ENCODE data around the gene ELMO2. TPM values are rescaled to one million over a fixed set of nuclear protein-coding genes. Genes with fewer than 3 reads are reported as not detected.

Gene ELMO2
- total RNA-seq, 1 donor from 2014 or later: 79.6 TPM

DNA sequence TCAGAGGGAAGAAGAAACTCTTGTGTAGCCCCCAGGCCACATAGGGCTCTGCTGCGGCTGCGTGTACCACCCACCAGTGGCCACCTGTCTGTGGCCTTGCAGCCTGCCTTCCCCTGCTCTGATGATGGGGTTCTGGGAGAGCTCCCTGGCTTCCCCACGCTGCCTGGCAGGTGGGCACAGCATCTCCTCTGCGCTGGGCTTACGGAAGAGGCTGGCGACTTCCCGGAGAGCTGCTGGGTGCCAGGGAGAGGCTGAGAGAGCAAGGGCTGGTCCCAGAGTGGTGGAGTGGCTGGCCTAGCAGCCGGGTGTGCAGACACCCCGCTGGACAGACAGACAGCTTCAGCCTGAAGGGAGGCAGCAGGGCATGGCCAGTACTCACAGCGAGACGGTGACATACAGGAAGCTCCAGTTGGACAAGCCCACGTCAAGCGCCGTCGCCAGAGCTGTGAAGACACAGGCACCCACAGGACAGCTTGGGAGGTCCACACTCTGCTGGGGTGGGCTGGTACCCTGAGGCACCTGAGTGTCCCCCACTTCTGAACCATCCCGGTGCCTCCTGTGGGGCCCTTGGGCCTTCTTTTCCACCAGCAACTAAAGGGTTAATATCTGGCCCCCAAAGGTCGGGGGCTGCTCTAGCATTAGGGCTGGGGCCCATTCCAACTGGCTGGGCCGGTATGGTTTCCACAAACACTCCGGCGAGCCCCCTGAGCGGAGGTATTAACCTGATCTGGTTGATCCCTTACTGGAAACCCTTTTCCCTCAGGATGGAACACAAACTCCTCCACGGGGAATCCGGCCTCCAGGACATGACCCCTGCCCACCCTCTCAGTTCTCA lies 50.0 kb downstream of the ELMO2 start:
- Mint-ChIP-seq H3K27me3 (no peaks in the 10 kb centered on the region), H3K36me3 (ENCODE audit: insufficient read depth) (peaks cover 4% of the 10 kb centered on the region), H3K4me1 (ENCODE audit: low read depth) (no peaks in the 10 kb centered on the region), H3K9me3 (ENCODE audit: low read depth) (no peaks in the 10 kb centered on the region), H3K27ac (peak overlapping the region; percentile 71), H3K4me3 (ENCODE audit: low read depth) (no peak overlapping the region)
- DNase-seq (ENCODE audit: low spot score, unreplicated experiment): no peak
- TF ChIP-seq, protein P1, sequence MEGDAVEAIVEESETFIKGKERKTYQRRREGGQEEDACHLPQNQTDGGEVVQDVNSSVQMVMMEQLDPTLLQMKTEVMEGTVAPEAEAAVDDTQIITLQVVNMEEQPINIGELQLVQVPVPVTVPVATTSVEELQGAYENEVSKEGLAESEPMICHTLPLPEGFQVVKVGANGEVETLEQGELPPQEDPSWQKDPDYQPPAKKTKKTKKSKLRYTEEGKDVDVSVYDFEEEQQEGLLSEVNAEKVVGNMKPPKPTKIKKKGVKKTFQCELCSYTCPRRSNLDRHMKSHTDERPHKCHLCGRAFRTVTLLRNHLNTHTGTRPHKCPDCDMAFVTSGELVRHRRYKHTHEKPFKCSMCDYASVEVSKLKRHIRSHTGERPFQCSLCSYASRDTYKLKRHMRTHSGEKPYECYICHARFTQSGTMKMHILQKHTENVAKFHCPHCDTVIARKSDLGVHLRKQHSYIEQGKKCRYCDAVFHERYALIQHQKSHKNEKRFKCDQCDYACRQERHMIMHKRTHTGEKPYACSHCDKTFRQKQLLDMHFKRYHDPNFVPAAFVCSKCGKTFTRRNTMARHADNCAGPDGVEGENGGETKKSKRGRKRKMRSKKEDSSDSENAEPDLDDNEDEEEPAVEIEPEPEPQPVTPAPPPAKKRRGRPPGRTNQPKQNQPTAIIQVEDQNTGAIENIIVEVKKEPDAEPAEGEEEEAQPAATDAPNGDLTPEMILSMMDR (IDR thresholded peaks at IDR 0.05; ENCODE audit: unreplicated experiment): no peak

DNA sequence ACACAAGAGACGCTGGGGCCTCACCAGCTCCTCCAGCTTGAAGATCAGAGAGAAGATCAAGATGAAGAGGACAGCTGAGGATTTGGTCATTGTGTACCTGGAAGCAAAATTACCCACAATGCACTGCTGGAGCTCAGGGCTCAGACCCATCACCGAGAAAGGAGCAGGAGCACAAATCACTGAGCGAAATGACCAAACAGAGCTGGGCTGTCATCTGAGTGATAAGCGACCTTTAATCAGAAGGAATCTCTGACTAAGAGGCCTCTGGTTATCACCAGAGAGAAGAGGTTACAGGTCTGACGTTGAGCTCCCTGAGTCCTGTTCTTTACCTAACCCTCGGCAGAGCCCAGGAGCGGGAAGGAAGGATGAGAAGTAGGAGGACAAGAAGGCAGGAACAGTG lies 50.6 kb downstream of the ELMO2 start:
- no peaks in the 10 kb centered on the region for H3K27me3 Mint-ChIP-seq
- no peak overlapping the region for H3K4me3 Mint-ChIP-seq (ENCODE audit: low read depth)
- TF ChIP-seq, protein P1 (IDR thresholded peaks at IDR 0.05; ENCODE audit: unreplicated experiment): no peak
- peaks cover 6% of the 10 kb centered on the region for H3K36me3 Mint-ChIP-seq (ENCODE audit: insufficient read depth)
- DNase-seq (ENCODE audit: low spot score, unreplicated experiment): no peak
- peak overlapping the region; percentile 71 for H3K27ac Mint-ChIP-seq
- H3K4me1 Mint-ChIP-seq (ENCODE audit: low read depth): peaks cover 2% of the 10 kb centered on the region
- H3K9me3 Mint-ChIP-seq (ENCODE audit: low read depth): no peaks in the 10 kb centered on the region

DNA sequence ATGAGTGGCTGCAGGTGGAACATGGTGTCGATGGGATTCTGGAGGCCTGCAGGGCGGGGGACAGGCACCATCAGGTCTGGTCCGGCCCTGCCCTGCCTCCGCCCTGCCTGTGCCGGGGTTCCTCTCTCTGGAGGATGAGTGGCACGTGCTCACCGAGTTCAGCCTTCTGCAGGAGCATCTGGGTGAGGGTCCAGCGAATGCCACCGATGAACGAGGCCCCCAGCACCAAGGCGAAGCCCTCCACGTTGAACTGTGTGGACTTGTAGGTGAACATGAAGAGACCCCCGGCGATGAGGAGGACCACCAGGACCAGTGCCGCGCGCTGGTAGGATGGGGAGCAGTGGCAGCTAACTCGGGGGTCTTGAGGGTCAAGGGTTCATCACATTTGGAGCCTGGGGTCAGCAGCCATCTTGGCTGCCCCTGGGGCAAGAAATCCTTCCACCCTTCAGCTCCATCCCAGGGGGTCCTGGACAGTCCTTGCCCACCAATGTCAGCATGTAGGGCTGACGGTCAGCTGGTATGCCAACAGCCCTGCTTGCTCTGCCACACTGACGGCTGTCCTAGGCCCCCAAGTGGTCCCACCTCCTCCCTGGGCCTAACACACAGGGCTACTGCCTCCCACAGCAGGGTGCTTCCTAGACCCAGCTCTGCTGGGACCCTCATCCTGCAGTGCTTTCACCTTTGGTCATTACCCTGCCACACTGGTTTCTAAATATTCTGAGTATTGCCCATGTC lies 51.3 kb downstream of the ELMO2 start:
- Mint-ChIP-seq H3K27me3 (no peaks in the 10 kb centered on the region), H3K9me3 (ENCODE audit: low read depth) (no peaks in the 10 kb centered on the region), H3K27ac (no peak overlapping the region), H3K4me1 (ENCODE audit: low read depth) (peaks cover 8% of the 10 kb centered on the region), H3K4me3 (ENCODE audit: low read depth) (no peak overlapping the region), H3K36me3 (ENCODE audit: insufficient read depth) (peaks cover 6% of the 10 kb centered on the region)
- DNase-seq (ENCODE audit: low spot score, unreplicated experiment): no peak
- TF ChIP-seq, protein P1 (IDR thresholded peaks at IDR 0.05; ENCODE audit: unreplicated experiment): no peak

DNA sequence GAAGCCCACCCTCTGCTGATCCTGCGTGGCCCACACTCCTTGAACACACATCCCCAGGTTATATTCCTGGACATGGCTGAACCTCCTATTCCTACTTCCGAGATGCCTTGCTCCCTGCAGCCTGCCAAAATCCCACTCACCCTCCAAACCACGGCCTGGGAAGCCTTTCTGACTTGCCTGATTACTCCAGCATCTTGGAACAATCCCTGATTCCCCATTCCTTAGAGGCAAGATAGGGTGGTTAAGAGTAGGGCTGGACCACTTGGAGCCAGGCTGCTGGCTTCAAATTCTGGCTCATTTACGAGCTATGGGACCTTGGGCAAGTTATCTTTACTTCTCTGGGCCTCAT lies 52.2 kb downstream of the ELMO2 start:
- Mint-ChIP-seq H3K27me3 (no peaks in the 10 kb centered on the region), H3K36me3 (ENCODE audit: insufficient read depth) (peaks cover 6% of the 10 kb centered on the region), H3K4me3 (ENCODE audit: low read depth) (no peak overlapping the region), H3K27ac (no peak overlapping the region), H3K9me3 (ENCODE audit: low read depth) (no peaks in the 10 kb centered on the region), H3K4me1 (ENCODE audit: low read depth) (peaks cover 14% of the 10 kb centered on the region)
- DNase-seq (ENCODE audit: low spot score, unreplicated experiment): no peak
- TF ChIP-seq, protein P1 (IDR thresholded peaks at IDR 0.05; ENCODE audit: unreplicated experiment): no peak

DNA sequence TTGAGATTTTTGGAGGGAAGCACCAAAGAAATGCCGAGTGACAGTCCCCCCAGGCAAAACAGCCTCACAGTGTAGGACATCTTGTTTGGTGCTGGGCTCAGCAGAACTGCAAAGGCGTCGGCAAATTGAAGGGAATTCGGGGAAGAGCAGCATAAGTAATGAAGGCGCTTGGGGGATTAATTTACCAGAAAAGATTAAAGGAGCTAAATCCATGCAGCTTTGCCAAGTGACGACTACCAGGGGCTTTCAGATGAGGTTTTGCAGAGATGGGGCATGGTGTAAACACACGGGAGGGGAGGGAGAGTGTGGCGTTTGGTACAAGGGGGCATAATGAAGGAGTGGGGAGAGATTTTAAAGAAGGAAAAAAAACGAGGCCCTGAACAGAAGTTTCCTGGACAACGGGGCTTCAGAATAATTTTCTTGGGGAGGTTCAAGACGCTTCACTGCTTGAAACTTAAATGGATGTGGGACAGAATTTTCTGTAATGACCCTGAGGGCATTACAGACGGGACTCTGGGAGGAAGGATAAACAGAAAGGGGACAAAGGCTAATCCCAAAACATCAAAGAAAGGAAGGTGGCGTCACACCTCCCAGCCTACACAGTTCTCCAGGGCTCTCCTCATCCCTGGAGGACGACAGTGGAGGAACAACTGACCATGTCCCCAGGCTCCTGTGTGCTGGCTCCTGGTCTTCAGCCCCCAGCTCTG lies 52.8 kb downstream of the ELMO2 start:
- no peaks in the 10 kb centered on the region for H3K27me3 Mint-ChIP-seq
- H3K4me3 Mint-ChIP-seq (ENCODE audit: low read depth): no peak overlapping the region
- H3K4me1 Mint-ChIP-seq (ENCODE audit: low read depth): peaks cover 20% of the 10 kb centered on the region
- no peak overlapping the region for H3K27ac Mint-ChIP-seq
- no peaks in the 10 kb centered on the region for H3K9me3 Mint-ChIP-seq (ENCODE audit: low read depth)
- DNase-seq (ENCODE audit: low spot score, unreplicated experiment): no peak
- peaks cover 6% of the 10 kb centered on the region for H3K36me3 Mint-ChIP-seq (ENCODE audit: insufficient read depth)
- TF ChIP-seq, protein P1 (IDR thresholded peaks at IDR 0.05; ENCODE audit: unreplicated experiment): no peak

All from progenitor cell of endocrine pancreas (in vitro differentiated cells).